ENCODE results near the gene PRPSAP1. TPM values are rescaled to one million over a fixed set of nuclear protein-coding genes. Genes with fewer than 3 reads are reported as not detected.

The PRPSAP1 gene
- total RNA-seq, 1 experiment from 2014 or later = 31.7 TPM

GRCh38 chr17:76267051-76267576 lies 86.6 kb downstream of the PRPSAP1 start:
- no peak for DNase-seq (ENCODE audit: low spot score)

GRCh38 chr17:76266244-76266938 lies 87.3 kb downstream of the PRPSAP1 start:
- peak; percentile 37 for DNase-seq (ENCODE audit: low spot score)

- peak; percentile 34 for DNase-seq (ENCODE audit: low spot score)
Measured at GRCh38 chr17:76265624-76266243, 88.0 kb downstream of the PRPSAP1 start.

- DNase-seq (ENCODE audit: low spot score) = peak; percentile 98
Measured at GRCh38 chr17:76264755-76265623, 88.7 kb downstream of the PRPSAP1 start, which contains the start of gene UBALD2. Gene UBALD2 (plus strand): TSS chr17:76265348. CDS start chr17:76265506, 158 bp downstream.

GRCh38 chr17:76264425-76264754 lies 89.3 kb downstream of the PRPSAP1 start:
- DNase-seq (ENCODE audit: low spot score) = no peak

- no peak for DNase-seq (ENCODE audit: low spot score)
Measured at GRCh38 chr17:76263896-76264295, 89.8 kb downstream of the PRPSAP1 start.

- peak; percentile 94 for DNase-seq (ENCODE audit: low spot score)
Measured at GRCh38 chr17:76262732-76263344, 90.9 kb downstream of the PRPSAP1 start.

- no peak for DNase-seq (ENCODE audit: low spot score)
Measured at GRCh38 chr17:76261421-76262215, 92.1 kb downstream of the PRPSAP1 start.

- DNase-seq (ENCODE audit: low spot score) = no peak
Measured at GRCh38 chr17:76260669-76261068, 93.0 kb downstream of the PRPSAP1 start.

GRCh38 chr17:76260220-76260619 lies 93.5 kb downstream of the PRPSAP1 start:
- DNase-seq (ENCODE audit: low spot score) = no peak

Small RNA genes within 50 kb of the gene (small RNA-seq; reads per million reads assigned to genes)
- not detected for gene RF00019
- gene RNU6-24P = not detected

Other genes with a start within 250 kb of the PRPSAP1 start
- gene FOXJ1, start 212.7 kb downstream of the PRPSAP1 start, total RNA-seq (2014; rRNA removed; shearing (Covaris generic)) = 2.0 and 3.4 TPM in 2 replicates
- gene RNF157, start 113.4 kb downstream of the PRPSAP1 start, total RNA-seq (2014; rRNA removed; shearing (Covaris generic)) = 1.3 and 3.9 TPM in 2 replicates
- gene UBALD2, start 88.6 kb downstream of the PRPSAP1 start, total RNA-seq (2014; rRNA removed; shearing (Covaris generic)) = 63.7 and 72.5 TPM in 2 replicates
- gene QRICH2, start 45.6 kb downstream of the PRPSAP1 start, total RNA-seq (2014; rRNA removed; shearing (Covaris generic)) = 0.05 and 0.18 TPM in 2 replicates
- 2.7 and 4.4 TPM in 2 replicates for gene SPHK1, start 30.7 kb upstream of the PRPSAP1 start, total RNA-seq (2014; rRNA removed; shearing (Covaris generic))
- 22.4 and 24.4 TPM in 2 replicates for gene UBE2O, start 99.2 kb upstream of the PRPSAP1 start, total RNA-seq (2014; rRNA removed; shearing (Covaris generic))
- gene AANAT, start 113.7 kb upstream of the PRPSAP1 start, total RNA-seq (2014; rRNA removed; shearing (Covaris generic)) = not detected in 2 replicates
- gene RHBDF2, start 147.5 kb upstream of the PRPSAP1 start, total RNA-seq (2014; rRNA removed; shearing (Covaris generic)) = 42.0 and 46.5 TPM in 2 replicates
- gene CYGB, start 183.8 kb upstream of the PRPSAP1 start, total RNA-seq (2014; rRNA removed; shearing (Covaris generic)) = not detected in 2 replicates
- not detected in 2 replicates for gene PRCD, start 186.1 kb upstream of the PRPSAP1 start, total RNA-seq (2014; rRNA removed; shearing (Covaris generic))
- 1.0 and 2.6 TPM in 2 replicates for gene ST6GALNAC2, start 231.9 kb upstream of the PRPSAP1 start, total RNA-seq (2014; rRNA removed; shearing (Covaris generic))

All from HT-29 (cell line).